HepG2 (cell line): ENCODE results near the gene SH3GL2. TPM values are rescaled to one million over a fixed set of nuclear protein-coding genes. Genes with fewer than 3 reads are reported as not detected.

Experiments
- ATAC-seq: fragments of 200-7000 bp; cut with Tn5 transposase; 3 replicates; pipeline ENCODE4 v1.9.1; 2020; ENCODE audit warnings: mild to moderate bottlenecking, moderate library complexity
- Bru-seq: library from RNA; stranded (reverse); fragments of 400-500 nt; gene quantifications from one replicate; lab custom pipeline; 2021; lab: Mats Ljungman, UMichigan
- BruChase-seq, 2 experiments: library from RNA; stranded (reverse); fragments of 400-500 nt; gene quantifications; one replicate each; lab custom pipeline; 2021; lab: Mats Ljungman, UMichigan
- BruUV-seq: library from RNA; stranded (reverse); fragments of 400-500 nt; replicated peaks from 2 replicates; lab custom pipeline; 2021; lab: Mats Ljungman, UMichigan
- CTCF ChIA-PET: fragments of 300-600 bp; formaldehyde crosslinking; extraction: SDS; loops from one replicate; lab custom pipeline; 2021; ENCODE audit warnings: low total read pairs, inconsistent platforms, low intra/inter-chr PET ratio; lab: Yijun Ruan, JAX
- POLR2A ChIA-PET: fragments of 350-600 bp; sonication (Branson Sonifier 250); formaldehyde crosslinking; loops from one replicate; lab custom pipeline; 2020; ENCODE audit warnings: antibody characterized with exemption, inconsistent platforms; lab: Yijun Ruan, JAX
- DNase-seq: peaks from one replicate; pipeline ENCODE4 v3.0.0-alpha.2; 2015; ENCODE audit warnings: low spot score
- FAIRE-seq: peaks from 3 replicates; lab custom pipeline; 2011; peaks lifted over from hg19 to GRCh38; lab: Jason Lieb, UNC
- H2AFZ ChIP-seq: one replicate; pipeline ENCODE4 v1.6.1; 2011; ENCODE audit warnings: low read length, inconsistent platforms
- H3K27ac ChIP-seq: fragments of 300-600 bp; 3 replicates; pipeline ENCODE4 v1.8.0; 2011; ENCODE audit warnings: mixed run types, mild to moderate bottlenecking, mixed read lengths, low read length, inconsistent platforms; ENCODE audit not compliant: insufficient read depth; ENCODE audit errors: extremely low read length
- H3K27me3 ChIP-seq, 2 experiments: fragments of 200-600 bp in 1 of 2; 2 replicates in 1 of 2; 3 replicates in 1 of 2; pipeline versions ENCODE4 v1.6.0 to v1.8.0; 2011; ENCODE audit warnings: low read length in 2 of 2, mild to moderate bottlenecking in 2 of 2, moderate library complexity in 2 of 2, inconsistent platforms in 1 of 2; ENCODE audit not compliant: insufficient read depth in 2 of 2, control insufficient read depth in 1 of 2
- H3K36me3 ChIP-seq, 2 experiments: fragments of 200-600 bp in 1 of 2; replicated peaks in 1 of 2; 2 replicates in 1 of 2; 3 replicates in 1 of 2; pipeline versions ENCODE4 v1.5.1 to v1.8.0; 2011; ENCODE audit warnings: low read length in 2 of 2, inconsistent platforms in 1 of 2; ENCODE audit not compliant: insufficient read depth in 2 of 2, control insufficient read depth in 1 of 2
- H3K4me1 ChIP-seq: 2 replicates; pipeline ENCODE4 v1.5.1; 2012; ENCODE audit warnings: low read length, inconsistent platforms; ENCODE audit not compliant: insufficient read depth
- H3K4me2 ChIP-seq: 2 replicates; pipeline ENCODE4 v1.6.0; 2011; ENCODE audit warnings: low read depth, low read length, inconsistent platforms
- H3K4me3 ChIP-seq, 3 experiments: fragments of 200-600 bp in 1 of 3; sonication (generic), shearing (Covaris generic) in 1 of 3; replicated peaks in 1 of 3; 2 replicates each; pipeline ENCODE4 v1.5.1; 2011 to 2016; ENCODE audit warnings: low read length in 3 of 3, inconsistent platforms in 2 of 3, low read depth in 2 of 3, mild to moderate bottlenecking in 2 of 3, control low read depth in 1 of 3, mixed read lengths in 1 of 3; ENCODE audit not compliant: insufficient read depth in 1 of 3
- H3K79me2 ChIP-seq: one replicate; pipeline ENCODE4 v1.6.1; 2011; ENCODE audit warnings: low read length, inconsistent platforms; ENCODE audit not compliant: insufficient read depth
- H3K9ac ChIP-seq: 2 replicates; pipeline ENCODE4 v1.6.0; 2011; ENCODE audit warnings: mild to moderate bottlenecking, low read depth, low read length, inconsistent platforms; ENCODE audit not compliant: insufficient read depth
- H3K9me3 ChIP-seq: 2 replicates; pipeline ENCODE4 v1.5.1; 2012; ENCODE audit warnings: mild to moderate bottlenecking, low read length
- H4K20me1 ChIP-seq: 2 replicates; pipeline ENCODE4 v1.6.0; 2011; ENCODE audit warnings: inconsistent platforms, mild to moderate bottlenecking, low read length, moderate library complexity; ENCODE audit not compliant: insufficient read depth
- GLI4 ChIP-seq: sonication (generic); formaldehyde crosslinking; IDR thresholded peaks from 2 replicates; pipeline ENCODE4 v1.5.1; 2020; ENCODE audit warnings: missing genetic modification reagents, mild to moderate bottlenecking, moderate library complexity, borderline replicate concordance
- ZFP91 ChIP-seq: sonication (generic); formaldehyde crosslinking; IDR thresholded peaks from 2 replicates; pipeline ENCODE4 v1.9.0; 2022; ENCODE audit warnings: missing genetic modification reagents, mild to moderate bottlenecking, borderline replicate concordance
- whole genome bisulfite sequencing: methylation state at CpG from one replicate; pipeline ENCODE4 v1.1.6; 2017; ENCODE audit warnings: low lambda C conversion rate; 5-methylcytosine and 5-hydroxymethylcytosine counted together
- in situ Hi-C: cut with HindIII; loops from 2 replicates; pipeline ENCODE4 v1.10.0; 2017; ENCODE audit warnings: low pct_unique_long_range_greater_than_20kb; ENCODE audit not compliant: extremely low pct_ligation_motif_present
- intact Hi-C: fragments of 100-400 bp; cut with micrococcal nuclease; formaldehyde crosslinking; loops from one replicate; pipeline ENCODE4 v1.10.0; 2022; ENCODE audit not compliant: unreplicated experiment
- long read RNA-seq, 2 experiments: library from RNA in 1 of 2; library from polyadenylated mRNA in 1 of 2; stranded (forward) in 1 of 2; unstranded in 1 of 2; transcript quantifications; one replicate each; pipeline ENCODE4 v2.0.0, GENCODE V29; 2019 to 2022
- polyA minus RNA-seq, 3 experiments: library from RNA; depleted of rRNA, polyadenylated mRNA; stranded (reverse); fragments of >200 nt; gene quantifications; 2 replicates each; pipeline ENCODE4 v1.2.3, GENCODE V29; 2011; ENCODE audit warnings: low replicate concordance in 1 of 3
- polyA plus RNA-seq, 8 experiments: library from polyadenylated mRNA; depleted of rRNA in 3 of 8; stranded (reverse) in 7 of 8; unstranded in 1 of 8; fragments of >200 nt; fragmentation: Illumina TruSeq in 4 of 8; extraction: Trizol in 4 of 8; gene quantifications; 2 replicates each; pipeline versions ENCODE4 v1.2.1 to v1.2.3, GENCODE V29; 2011 to 2016; ENCODE audit warnings: low read depth in 4 of 8, missing spikeins in 1 of 8, mixed read lengths in 1 of 8; ENCODE audit not compliant: insufficient read depth in 1 of 8
- total RNA-seq, 5 experiments: library from RNA; depleted of rRNA; stranded (reverse); fragments of >200 nt; fragmentation: Illumina TruSeq; extraction: Trizol; gene quantifications; 2 replicates each; pipeline ENCODE4 v1.2.3, GENCODE V29; 2016; ENCODE audit warnings: low read depth in 1 of 5

SH3GL2 gene
- 0.04 TPM in 1 of 2 replicates, not detected in the other for total RNA-seq (2016; rRNA removed; fragmentation: Illumina TruSeq; extraction: Trizol)
- not detected in 2 replicates for total RNA-seq (2016; cell fraction: cytosol; rRNA removed; fragmentation: Illumina TruSeq; extraction: Trizol; ENCODE audit: low read depth)
- 0.04 TPM in 1 of 2 replicates, not detected in the other for total RNA-seq (2016; cell fraction: insoluble cytoplasmic fraction; rRNA removed; fragmentation: Illumina TruSeq; extraction: Trizol)
- 0.06 TPM in 1 of 2 replicates, not detected in the other for total RNA-seq (2016; cell fraction: membrane; rRNA removed; fragmentation: Illumina TruSeq; extraction: Trizol)
- total RNA-seq (2016; cell fraction: nucleus; rRNA removed; fragmentation: Illumina TruSeq; extraction: Trizol) = not detected in 2 replicates
- 0.03 TPM in 1 of 2 replicates, not detected in the other for polyA plus RNA-seq (2011; rRNA removed)
- not detected in 2 replicates for polyA plus RNA-seq (2011; cell fraction: cytosol; rRNA removed)
- polyA plus RNA-seq (2011; cell fraction: nucleus; rRNA removed) = 0.08 TPM in 1 of 2 replicates, not detected in the other
- not detected in 2 replicates for polyA plus RNA-seq (2012)
- not detected in 2 replicates for polyA plus RNA-seq (2016; cell fraction: cytosol; fragmentation: Illumina TruSeq; extraction: Trizol; ENCODE audit: low read depth)
- not detected in 2 replicates for polyA plus RNA-seq (2016; cell fraction: insoluble cytoplasmic fraction; fragmentation: Illumina TruSeq; extraction: Trizol; ENCODE audit: low read depth)
- polyA plus RNA-seq (2016; cell fraction: membrane; fragmentation: Illumina TruSeq; extraction: Trizol; ENCODE audit: low read depth) = not detected in 2 replicates
- polyA plus RNA-seq (2016; cell fraction: nucleus; fragmentation: Illumina TruSeq; extraction: Trizol; ENCODE audit: insufficient read depth, low read depth) = 0.18 and 0.29 TPM in 2 replicates
- 14.5 TPM in 1 of 2 replicates, not detected in the other for polyA minus RNA-seq (2011; rRNA and poly(A)+ RNA removed; ENCODE audit: low replicate concordance)
- polyA minus RNA-seq (2011; cell fraction: cytosol; rRNA and poly(A)+ RNA removed) = 1.3 TPM in 1 of 2 replicates, not detected in the other
- not detected in 2 replicates for polyA minus RNA-seq (2011; cell fraction: nucleus; rRNA and poly(A)+ RNA removed)
- Bru-seq, nascent RNA = percentile 17 among the genes with signal in this experiment
- percentile 22 among the genes with signal in this experiment for BruChase-seq, experiment 1, labeled RNA remaining after a 6-hour chase
- percentile 24 among the genes with signal in this experiment for BruChase-seq, experiment 2, labeled RNA remaining after a 2-hour chase
- long read RNA-seq, experiment 1 = 0 reads
- long read RNA-seq, experiment 2 = 0 reads

- POLR2A ChIA-PET = no interaction called here
- no peak within 1 kb of the TSS for H2AFZ ChIP-seq
- no peak for FAIRE-seq
- in situ Hi-C loops = no loop called here
- H3K27ac ChIP-seq = no peak within 1 kb of the TSS
- H3K36me3 ChIP-seq = no peaks in the 10 kb centered on the region
- peak; percentile 67 for ATAC-seq
- H3K4me3 ChIP-seq = no peak within 1 kb of the TSS
- CTCF ChIA-PET = no interaction called here
- DNase-seq = no peak
- H3K4me1 ChIP-seq = no peaks in the 10 kb centered on the region
- 0 out of 2 replicates have a peak within 1 kb of the TSS, but pooled peaks have one; percentile 3 for H3K4me2 ChIP-seq
- 0% methylated on average over 7 of the region's 109 CpGs for WGBS
- H4K20me1 ChIP-seq = no peaks in the 10 kb centered on the region
- H3K9ac ChIP-seq = no peak within 1 kb of the TSS
- no peaks in the 10 kb centered on the region for H3K9me3 ChIP-seq
- peaks cover 2 to 19% of the 10 kb centered on the region in 2 experiments; a peak in 3 of 5 replicates for H3K27me3 ChIP-seq
- intact Hi-C loops = no loop called here
- no TSS peak for BruUV-seq
- no peaks in the 10 kb centered on the region for H3K79me2 ChIP-seq
- TF ChIP-seq ZFP91 (CRISPR knock-in tag) (peak; percentile 71), GLI4 (CRISPR knock-in tag) (no peak)
Measured at GRCh38 chr9:17578911-17579793, at the start of gene SH3GL2. SH3GL2 (plus strand) TSS chr9:17579066.
